ENCODE measurements around the gene MMP15.

GRCh38 chr16:58012481-58012880 lies 13.1 kb upstream of the MMP15 start:
- TF ChIP-seq CTCF (IDR thresholded peaks at IDR 0.05) (no peak), POLR2A (IDR thresholded peaks at IDR 0.05) (no peak)

Measured in lower leg skin (tissue), 3 donors.